Neural cell (in vitro differentiated cells): ENCODE data around the gene PREP. TPM values are rescaled to one million over a fixed set of nuclear protein-coding genes. Genes with fewer than 3 reads are reported as not detected.

Source experiments
- H2AFZ ChIP-seq: fragments of 200-600, 300-800 bp; sonication (generic), shearing (Covaris generic); 2 replicates; pipeline ENCODE4 v1.6.0; 2014; ENCODE audit warnings: low read depth, mild to moderate bottlenecking, antibody characterized with exemption, low read length, moderate library complexity
- H3F3A ChIP-seq: fragments of 200-600 bp; shearing (Covaris generic); 2 replicates; pipeline ENCODE4 v1.6.1; 2016; ENCODE audit warnings: mild to moderate bottlenecking, moderate library complexity, mixed read lengths, antibody characterized with exemption, low read length; ENCODE audit not compliant: insufficient read depth, poor library complexity, severe bottlenecking
- H3K27ac ChIP-seq: fragments of 200-600, 300-800 bp; sonication (generic), shearing (Covaris generic); 2 replicates; pipeline ENCODE4 v1.5.1; 2014; ENCODE audit warnings: mild to moderate bottlenecking, low read length, moderate library complexity
- H3K27me3 ChIP-seq: fragments of 300-800, 200-600 bp; sonication (generic), shearing (Covaris generic); 2 replicates; pipeline ENCODE4 v1.6.0; 2014; ENCODE audit warnings: mild to moderate bottlenecking, low read depth, low read length, moderate library complexity; ENCODE audit not compliant: insufficient read depth
- H3K36me3 ChIP-seq: fragments of 300-800, 200-600 bp; sonication (generic), shearing (Covaris generic); 2 replicates; pipeline ENCODE4 v1.5.1; 2014; ENCODE audit warnings: mild to moderate bottlenecking, antibody characterized with exemption, low read length, moderate library complexity; ENCODE audit not compliant: insufficient read depth
- H3K4me2 ChIP-seq: fragments of 300-800, 200-600 bp; sonication (generic), shearing (Covaris generic); 2 replicates; pipeline ENCODE4 v1.6.0; 2014; ENCODE audit warnings: mild to moderate bottlenecking, low read length
- H3K4me3 ChIP-seq: fragments of 300-800, 200-600 bp; sonication (generic), shearing (Covaris generic); 2 replicates; pipeline ENCODE4 v1.5.1; 2014; ENCODE audit warnings: mild to moderate bottlenecking, low read length, moderate library complexity
- H3K79me2 ChIP-seq: fragments of 200-600 bp; shearing (Covaris generic); replicated peaks from 2 replicates; pipeline ENCODE4 v1.6.0; 2014; ENCODE audit warnings: mild to moderate bottlenecking, low read length, moderate library complexity; ENCODE audit not compliant: insufficient read depth
- H3K9ac ChIP-seq: fragments of 300-800, 200-600 bp; sonication (generic), shearing (Covaris generic); 2 replicates; pipeline ENCODE4 v1.6.1; 2016; ENCODE audit warnings: mild to moderate bottlenecking, low read length, mixed read lengths
- H3K9me2 ChIP-seq: fragments of 200-600 bp; shearing (Covaris generic); 2 replicates; pipeline ENCODE4 v1.6.1; 2016; ENCODE audit warnings: mild to moderate bottlenecking, low read length, mixed read lengths; ENCODE audit not compliant: insufficient read depth
- H3K9me3 ChIP-seq: fragments of 200-600, 300-800 bp; sonication (generic), shearing (Covaris generic); 2 replicates; pipeline ENCODE4 v1.6.1; 2016; ENCODE audit warnings: mild to moderate bottlenecking, mixed run types, low read length, moderate library complexity, mixed read lengths
- H4K20me1 ChIP-seq: fragments of 200-600 bp; shearing (Covaris generic); 2 replicates; pipeline ENCODE4 v1.6.1; 2016; ENCODE audit warnings: mild to moderate bottlenecking, mixed run types; ENCODE audit not compliant: insufficient read depth
- EP300 ChIP-seq: fragments of 450-650 bp; conservative IDR thresholded peaks from 2 replicates; pipeline ENCODE4 v1.6.1; 2014; ENCODE audit warnings: antibody characterized with exemption, mild to moderate bottlenecking, moderate library complexity; ENCODE audit not compliant: poor library complexity, severe bottlenecking
- EZH2 ChIP-seq: fragments of 200-600, 300-800 bp; shearing (Covaris generic), sonication (generic); IDR thresholded peaks from 2 replicates; pipeline ENCODE4 v1.6.1; 2014; ENCODE audit warnings: antibody characterized with exemption, low read length, borderline replicate concordance, mild to moderate bottlenecking; ENCODE audit not compliant: insufficient read depth, poor library complexity, severe bottlenecking
- MXI1 ChIP-seq: fragments of 450-650 bp; conservative IDR thresholded peaks from 2 replicates; pipeline ENCODE4 v1.6.1; 2014; ENCODE audit warnings: antibody characterized with exemption, mild to moderate bottlenecking; ENCODE audit not compliant: poor library complexity, severe bottlenecking
- POLR2AphosphoS5 ChIP-seq: IDR thresholded peaks from 2 replicates; pipeline ENCODE4 v1.6.1; 2012
- RAD21 ChIP-seq: fragments of 450-650 bp; conservative IDR thresholded peaks from 2 replicates; pipeline ENCODE4 v1.6.1; 2014; ENCODE audit warnings: antibody characterized with exemption, mild to moderate bottlenecking, moderate library complexity
- SMC3 ChIP-seq: fragments of 450-650 bp; conservative IDR thresholded peaks from 2 replicates; pipeline ENCODE4 v1.6.1; 2014; ENCODE audit warnings: antibody characterized with exemption, mild to moderate bottlenecking, moderate library complexity; ENCODE audit not compliant: poor library complexity
- TAF1 ChIP-seq: IDR thresholded peaks from 2 replicates; pipeline ENCODE4 v1.6.1; 2012; ENCODE audit warnings: low read depth
- polyA plus RNA-seq: library from polyadenylated mRNA; depleted of rRNA; stranded (reverse); fragments of >200 nt; gene quantifications from 2 replicates; pipeline ENCODE4 v1.2.3, GENCODE V29; 2014
- TF ChIP-seq, protein P1 (sequence below): fragments of 450-650 bp; IDR thresholded peaks from 2 replicates; pipeline ENCODE4 v1.5.1; 2014; ENCODE audit warnings: antibody characterized with exemption, mild to moderate bottlenecking, moderate library complexity; ENCODE audit not compliant: poor library complexity, severe bottlenecking
- TF ChIP-seq, protein P2 (sequence below): IDR thresholded peaks from 2 replicates; pipeline ENCODE4 v1.6.1; 2012; ENCODE audit warnings: borderline replicate concordance

PREP gene
- polyA plus RNA-seq, 1 donor from 2014 or later, result 24.5 TPM

DNA sequence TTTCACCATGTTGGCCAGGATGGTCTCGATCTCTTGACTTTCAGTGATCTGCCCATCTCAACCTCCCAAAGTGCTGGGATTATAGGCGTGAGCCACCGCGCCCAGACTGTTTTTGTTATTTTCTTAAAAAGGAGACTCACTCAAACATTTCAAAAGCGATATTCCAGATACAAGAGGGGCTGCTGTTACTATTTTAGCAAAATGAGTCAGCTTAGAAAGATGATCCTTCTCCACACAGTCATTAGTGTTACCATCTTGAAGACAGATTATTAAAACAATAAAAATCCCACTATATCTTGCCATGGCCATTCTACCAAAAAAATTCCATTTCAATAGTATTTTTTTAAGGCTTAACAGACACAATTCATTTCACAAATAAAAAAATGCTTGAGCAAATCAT is 102.8 kb downstream of the PREP start:
- Histone ChIP-seq H3F3A (no peaks in the 10 kb centered on the region), H3K9me3 (no peaks in the 10 kb centered on the region), H3K4me3 (no peak overlapping the region), H3K27ac (no peak overlapping the region), H3K4me2 (no peak overlapping the region), H3K9ac (no peak overlapping the region), H3K9me2 (no peaks in the 10 kb centered on the region), H3K36me3 (no peaks in the 10 kb centered on the region), H3K27me3 (no peaks in the 10 kb centered on the region), H3K79me2 (no peaks in the 10 kb centered on the region), H4K20me1 (no peaks in the 10 kb centered on the region), H2AFZ (no peak overlapping the region)
- no peak for TF ChIP-seq TAF1
- TF ChIP-seq, protein P1, sequence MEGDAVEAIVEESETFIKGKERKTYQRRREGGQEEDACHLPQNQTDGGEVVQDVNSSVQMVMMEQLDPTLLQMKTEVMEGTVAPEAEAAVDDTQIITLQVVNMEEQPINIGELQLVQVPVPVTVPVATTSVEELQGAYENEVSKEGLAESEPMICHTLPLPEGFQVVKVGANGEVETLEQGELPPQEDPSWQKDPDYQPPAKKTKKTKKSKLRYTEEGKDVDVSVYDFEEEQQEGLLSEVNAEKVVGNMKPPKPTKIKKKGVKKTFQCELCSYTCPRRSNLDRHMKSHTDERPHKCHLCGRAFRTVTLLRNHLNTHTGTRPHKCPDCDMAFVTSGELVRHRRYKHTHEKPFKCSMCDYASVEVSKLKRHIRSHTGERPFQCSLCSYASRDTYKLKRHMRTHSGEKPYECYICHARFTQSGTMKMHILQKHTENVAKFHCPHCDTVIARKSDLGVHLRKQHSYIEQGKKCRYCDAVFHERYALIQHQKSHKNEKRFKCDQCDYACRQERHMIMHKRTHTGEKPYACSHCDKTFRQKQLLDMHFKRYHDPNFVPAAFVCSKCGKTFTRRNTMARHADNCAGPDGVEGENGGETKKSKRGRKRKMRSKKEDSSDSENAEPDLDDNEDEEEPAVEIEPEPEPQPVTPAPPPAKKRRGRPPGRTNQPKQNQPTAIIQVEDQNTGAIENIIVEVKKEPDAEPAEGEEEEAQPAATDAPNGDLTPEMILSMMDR, result no peak
- TF ChIP-seq MXI1, result no peak

DNA sequence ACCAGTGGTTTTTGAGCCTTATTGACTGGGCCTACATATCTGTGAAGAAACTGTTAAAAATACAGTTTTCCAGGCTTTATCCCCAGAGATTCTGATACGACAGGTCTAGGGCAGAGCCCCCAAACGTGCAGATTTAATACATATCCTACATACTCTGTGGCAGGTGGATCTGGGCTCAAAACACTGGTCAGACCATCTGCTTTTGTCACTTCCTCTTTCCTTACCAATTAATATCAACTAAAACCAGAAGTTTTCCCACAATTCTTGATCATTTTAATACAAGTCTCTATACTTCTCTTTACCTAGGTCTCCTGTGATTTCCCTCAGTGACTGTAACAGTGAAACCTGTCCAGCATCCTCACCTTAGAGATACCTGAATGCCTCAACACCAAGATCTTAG is 108.8 kb downstream of the PREP start:
- Histone ChIP-seq H3F3A (no peaks in the 10 kb centered on the region), H3K36me3 (no peaks in the 10 kb centered on the region), H3K27ac (no peak overlapping the region), H4K20me1 (no peaks in the 10 kb centered on the region), H3K27me3 (no peaks in the 10 kb centered on the region), H3K9me2 (no peaks in the 10 kb centered on the region), H3K4me2 (no peak overlapping the region), H3K9me3 (peaks cover 7% of the 10 kb centered on the region), H3K9ac (no peak overlapping the region), H3K79me2 (no peaks in the 10 kb centered on the region), H3K4me3 (no peak overlapping the region), H2AFZ (no peak overlapping the region)
- TF ChIP-seq SMC3 (no peak), MXI1 (no peak), EZH2 (no peak), POLR2AphosphoS5 (no peak), TAF1 (no peak), RAD21 (no peak), EP300 (no peak)
- TF ChIP-seq, protein P2, sequence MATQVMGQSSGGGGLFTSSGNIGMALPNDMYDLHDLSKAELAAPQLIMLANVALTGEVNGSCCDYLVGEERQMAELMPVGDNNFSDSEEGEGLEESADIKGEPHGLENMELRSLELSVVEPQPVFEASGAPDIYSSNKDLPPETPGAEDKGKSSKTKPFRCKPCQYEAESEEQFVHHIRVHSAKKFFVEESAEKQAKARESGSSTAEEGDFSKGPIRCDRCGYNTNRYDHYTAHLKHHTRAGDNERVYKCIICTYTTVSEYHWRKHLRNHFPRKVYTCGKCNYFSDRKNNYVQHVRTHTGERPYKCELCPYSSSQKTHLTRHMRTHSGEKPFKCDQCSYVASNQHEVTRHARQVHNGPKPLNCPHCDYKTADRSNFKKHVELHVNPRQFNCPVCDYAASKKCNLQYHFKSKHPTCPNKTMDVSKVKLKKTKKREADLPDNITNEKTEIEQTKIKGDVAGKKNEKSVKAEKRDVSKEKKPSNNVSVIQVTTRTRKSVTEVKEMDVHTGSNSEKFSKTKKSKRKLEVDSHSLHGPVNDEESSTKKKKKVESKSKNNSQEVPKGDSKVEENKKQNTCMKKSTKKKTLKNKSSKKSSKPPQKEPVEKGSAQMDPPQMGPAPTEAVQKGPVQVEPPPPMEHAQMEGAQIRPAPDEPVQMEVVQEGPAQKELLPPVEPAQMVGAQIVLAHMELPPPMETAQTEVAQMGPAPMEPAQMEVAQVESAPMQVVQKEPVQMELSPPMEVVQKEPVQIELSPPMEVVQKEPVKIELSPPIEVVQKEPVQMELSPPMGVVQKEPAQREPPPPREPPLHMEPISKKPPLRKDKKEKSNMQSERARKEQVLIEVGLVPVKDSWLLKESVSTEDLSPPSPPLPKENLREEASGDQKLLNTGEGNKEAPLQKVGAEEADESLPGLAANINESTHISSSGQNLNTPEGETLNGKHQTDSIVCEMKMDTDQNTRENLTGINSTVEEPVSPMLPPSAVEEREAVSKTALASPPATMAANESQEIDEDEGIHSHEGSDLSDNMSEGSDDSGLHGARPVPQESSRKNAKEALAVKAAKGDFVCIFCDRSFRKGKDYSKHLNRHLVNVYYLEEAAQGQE, result no peak
- TF ChIP-seq, protein P1, result no peak
